ENCODE results near the gene FADS6.
A peak's percentile ranks its signal among the peaks of the same experiment; 100 is the strongest.

FADS6 gene

GRCh38 chr17:74851612-74852236 is 41.7 kb downstream of the FADS6 start:
- DNase-seq: no peak

- no peak for DNase-seq
These were observed 42.5 kb downstream of the FADS6 start for GRCh38 chr17:74850914-74851313.

DNA sequence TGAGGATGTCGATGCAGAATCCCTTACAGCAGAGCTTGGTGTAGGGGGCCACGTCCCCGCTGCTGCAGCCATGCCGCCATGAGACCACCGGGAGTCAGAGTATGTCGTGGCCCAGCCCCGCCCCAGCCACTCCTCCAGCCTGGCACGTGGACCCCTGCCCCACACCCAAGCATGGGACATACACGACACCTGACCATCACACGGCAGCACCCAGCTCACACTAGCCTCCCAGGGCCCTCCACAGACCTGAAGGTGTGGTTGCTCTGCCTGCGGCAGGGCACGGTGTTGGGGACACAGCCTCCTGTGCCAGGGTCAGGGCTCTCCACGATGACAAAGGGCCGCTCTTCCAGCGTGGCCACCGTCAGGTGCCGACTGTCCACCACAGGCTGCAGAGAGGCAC is 43.1 kb downstream of the FADS6 start:
- DNase-seq: no peak

DNA sequence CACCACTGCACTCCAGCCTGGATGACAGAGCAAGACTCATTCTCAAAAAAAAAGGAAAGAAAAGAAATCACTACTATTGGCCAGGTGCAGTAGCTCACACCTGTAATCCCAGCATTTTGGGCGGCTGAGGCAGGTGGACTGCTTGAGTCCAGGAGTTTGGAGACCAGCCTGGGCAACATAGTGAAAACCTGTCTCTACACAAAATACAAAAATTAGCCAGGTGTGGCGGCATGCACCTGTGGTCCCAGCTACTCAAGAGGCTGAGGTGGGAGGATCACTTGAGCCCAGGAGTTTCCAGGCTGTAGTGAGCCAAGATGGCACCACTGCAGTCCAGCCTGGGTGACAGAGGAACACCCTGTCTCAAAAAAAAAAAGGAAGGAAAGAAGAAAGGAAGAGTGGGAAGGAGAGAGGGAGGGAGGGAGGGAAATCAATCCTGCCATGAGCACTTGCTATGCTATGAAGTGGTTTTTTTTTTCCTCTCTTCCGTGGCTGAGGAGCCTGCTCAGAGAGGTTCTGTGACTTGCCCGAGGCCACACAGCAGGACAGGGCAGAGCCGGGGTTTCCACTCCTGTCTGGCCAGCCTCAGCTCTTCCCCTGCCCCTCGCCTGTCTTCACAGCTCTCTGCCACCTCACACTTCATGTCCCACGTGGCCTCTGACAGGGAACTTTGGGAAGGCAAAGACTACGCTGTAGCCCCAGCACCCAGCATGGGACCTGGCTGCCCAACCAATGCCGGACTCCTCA is 44.6 kb downstream of the FADS6 start:
- no peak for DNase-seq

DNA sequence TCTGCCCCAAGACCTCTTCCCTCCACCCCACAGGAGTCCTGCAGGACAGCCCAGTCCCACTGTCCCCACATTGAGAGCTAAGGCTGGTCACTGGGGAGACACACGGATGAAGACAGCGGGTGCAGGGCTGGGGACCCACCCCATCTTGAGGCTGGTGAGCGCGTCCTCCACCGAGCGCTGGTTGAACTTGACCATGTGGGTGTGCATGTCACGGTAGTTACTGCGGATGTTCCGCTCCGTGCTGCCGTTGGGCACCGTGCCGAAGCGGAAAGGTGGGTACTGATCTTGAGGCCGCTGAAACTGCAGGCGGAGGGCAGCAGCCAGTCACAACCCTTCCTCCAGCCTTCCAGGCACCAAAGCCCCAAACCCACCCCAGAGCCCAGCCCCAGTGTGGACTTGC is 46.8 kb downstream of the FADS6 start:
- DNase-seq: no peak

GRCh38 chr17:74843352-74843627 is 50.1 kb downstream of the FADS6 start:
- DNase-seq: no peak

- DNase-seq: peak; percentile 85
These were observed 50.7 kb downstream of the FADS6 start for GRCh38 chr17:74842599-74843351.

DNA sequence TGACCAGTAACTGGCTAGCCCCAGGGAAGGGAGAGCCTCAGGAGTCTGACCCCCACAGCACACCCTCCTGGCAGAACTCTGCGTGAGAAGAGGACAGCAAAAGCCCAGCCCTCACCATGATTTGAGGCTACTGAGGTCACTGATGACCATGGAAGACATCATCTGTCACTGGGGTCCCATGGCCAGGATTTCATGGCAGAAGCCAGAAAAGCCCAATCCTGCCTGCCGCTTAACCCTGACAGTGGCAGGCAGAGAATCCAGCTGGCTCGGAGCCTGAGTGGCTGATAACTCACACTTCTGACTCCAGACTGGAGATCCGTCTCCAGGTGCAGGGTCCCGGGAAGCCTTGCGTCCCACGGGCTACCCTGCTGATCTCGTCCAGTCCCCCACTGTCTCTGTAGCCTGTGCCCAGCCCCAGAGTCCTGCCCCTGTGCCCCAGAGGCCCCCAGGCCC is 51.3 kb downstream of the FADS6 start:
- DNase-seq: no peak

DNA sequence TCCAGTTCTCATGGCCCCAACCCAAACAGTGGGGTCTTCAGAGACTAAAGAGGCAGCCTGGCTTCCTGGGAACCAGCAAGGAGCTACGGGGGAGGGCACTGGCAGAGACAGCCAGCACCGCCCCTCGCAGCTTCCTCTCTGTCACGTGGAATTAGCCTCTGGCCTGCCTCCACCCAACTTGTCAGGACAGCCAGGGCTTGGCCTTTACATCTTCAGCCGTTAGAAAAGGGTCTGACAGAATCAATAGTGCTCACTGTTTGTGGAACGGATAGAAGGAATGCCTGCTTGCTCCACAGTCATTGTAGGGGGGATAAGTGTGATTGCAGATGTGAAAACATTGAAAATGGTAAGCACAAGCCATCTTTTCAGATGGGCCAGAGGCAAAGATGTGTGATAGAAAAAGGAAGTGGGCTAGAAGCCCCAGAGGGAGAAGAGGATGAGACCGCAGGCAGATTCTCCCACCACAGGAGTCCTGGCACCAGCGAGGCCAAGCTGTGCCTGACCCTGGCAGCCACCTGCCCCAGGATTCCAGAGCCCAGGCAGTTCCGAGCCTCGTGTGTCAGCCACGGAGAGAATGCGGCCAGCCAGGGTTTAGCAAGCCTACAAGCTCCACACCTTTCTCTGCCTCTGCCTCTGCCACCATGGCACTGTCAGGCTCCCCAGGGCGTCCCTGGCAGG is 52.3 kb downstream of the FADS6 start:
- peak; percentile 88 for DNase-seq

- DNase-seq: peak; percentile 73
These were observed 53.2 kb downstream of the FADS6 start for GRCh38 chr17:74839990-74840852.

- no peak for DNase-seq
These were observed 55.2 kb downstream of the FADS6 start for GRCh38 chr17:74838274-74838673.

DNA sequence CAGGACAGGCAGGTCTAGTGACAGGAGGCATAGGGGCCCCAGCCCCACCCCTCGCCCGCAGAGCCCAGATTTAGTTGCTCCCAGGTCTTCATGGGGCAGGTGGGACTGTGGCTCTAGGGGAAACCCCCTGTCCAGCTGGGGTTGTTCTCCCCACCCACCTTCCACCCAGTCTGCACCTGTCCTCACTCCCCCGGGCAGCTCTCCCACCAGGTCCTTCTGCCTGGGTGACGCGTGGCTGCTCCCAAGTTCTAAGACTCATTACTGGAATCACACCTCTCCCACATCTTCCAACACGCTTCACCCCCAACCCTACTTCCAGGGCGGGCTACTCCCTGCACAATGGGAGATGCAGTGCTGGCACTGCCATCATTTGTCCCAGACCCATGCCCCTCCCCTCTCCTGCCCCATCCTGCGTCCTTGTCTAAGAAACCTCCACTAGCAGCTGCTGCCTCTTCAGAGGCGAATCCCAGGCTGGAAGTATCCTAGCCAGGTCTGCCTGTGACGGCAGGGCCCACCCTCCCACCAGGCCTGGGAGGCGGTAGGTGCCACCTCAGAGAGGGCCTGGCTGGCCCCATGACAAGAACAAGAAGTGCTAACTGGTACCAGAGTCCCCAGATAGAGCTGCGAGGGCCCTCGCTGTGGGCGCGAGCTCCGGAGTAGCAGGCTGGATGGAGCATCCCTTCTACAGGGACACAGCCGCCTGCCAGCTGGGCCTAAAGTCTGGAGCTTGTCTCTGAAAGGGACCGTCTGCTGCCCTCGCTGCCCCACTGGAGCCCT is 56.6 kb downstream of the FADS6 start:
- DNase-seq: no peak

DNA sequence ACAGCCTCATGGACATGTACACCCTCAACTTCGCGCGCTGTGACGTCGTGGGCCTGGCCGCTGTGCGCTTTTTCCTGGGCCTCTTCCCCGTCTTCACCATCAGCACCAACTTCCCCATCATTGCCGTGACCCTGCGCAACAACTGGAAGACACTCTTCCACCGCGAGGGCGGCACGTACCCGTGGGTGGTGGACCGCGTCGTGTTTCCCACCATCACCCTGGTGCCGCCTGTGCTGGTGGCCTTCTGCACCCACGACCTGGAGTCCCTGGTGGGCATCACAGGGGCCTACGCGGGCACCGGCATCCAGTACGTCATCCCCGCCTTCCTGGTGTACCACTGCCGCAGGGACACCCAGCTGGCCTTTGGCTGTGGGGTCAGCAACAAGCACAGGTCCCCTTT is 57.2 kb downstream of the FADS6 start:
- no peak for DNase-seq

DNA sequence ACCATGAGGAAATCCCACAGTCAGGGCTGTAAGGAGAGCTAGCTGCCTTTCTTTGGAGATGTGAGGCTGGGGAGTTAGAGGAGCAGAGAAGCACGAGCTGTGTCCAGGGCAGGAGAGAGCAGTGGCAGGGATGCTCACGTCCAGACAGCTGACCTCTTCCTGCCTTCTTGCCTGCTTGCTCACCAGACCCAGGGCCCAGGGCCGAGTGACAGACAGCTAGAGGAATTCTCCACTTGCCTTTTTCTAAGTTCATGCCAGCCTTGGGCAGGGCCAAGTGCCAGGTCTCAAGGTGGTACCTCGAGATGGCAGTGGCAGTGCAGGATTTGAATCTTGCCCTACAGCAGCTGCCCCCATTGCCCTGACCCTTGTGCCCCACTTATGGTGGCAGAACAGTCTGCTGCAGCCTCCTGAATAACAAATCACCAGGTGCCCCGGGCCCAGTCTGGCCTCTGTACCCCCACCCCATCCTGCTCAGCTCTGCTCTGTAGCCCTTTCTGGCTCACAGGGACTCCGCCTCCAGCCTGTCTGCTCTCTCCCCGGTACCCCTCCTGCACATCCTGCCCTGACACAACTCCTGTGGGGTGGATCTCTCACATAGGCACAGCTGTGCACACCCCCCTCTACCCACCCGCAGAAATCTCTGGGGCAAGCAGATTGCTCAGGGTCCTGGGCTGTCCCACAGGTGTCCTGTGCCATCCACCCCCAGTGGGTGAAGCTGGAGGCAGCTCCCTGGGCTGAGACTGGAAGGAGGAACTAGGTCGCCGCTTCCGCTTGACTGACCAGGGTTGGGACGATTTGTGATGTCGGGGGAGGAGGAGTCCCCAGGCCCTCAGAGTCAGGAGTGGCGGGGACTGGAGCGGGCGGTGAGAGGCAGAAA is 59.7 kb downstream of the FADS6 start:
- DNase-seq: no peak

- DNase-seq: no peak
These were observed 61.0 kb downstream of the FADS6 start for GRCh38 chr17:74832421-74832820.

- no peak for DNase-seq
These were observed 61.8 kb downstream of the FADS6 start for GRCh38 chr17:74831444-74832146.

DNA sequence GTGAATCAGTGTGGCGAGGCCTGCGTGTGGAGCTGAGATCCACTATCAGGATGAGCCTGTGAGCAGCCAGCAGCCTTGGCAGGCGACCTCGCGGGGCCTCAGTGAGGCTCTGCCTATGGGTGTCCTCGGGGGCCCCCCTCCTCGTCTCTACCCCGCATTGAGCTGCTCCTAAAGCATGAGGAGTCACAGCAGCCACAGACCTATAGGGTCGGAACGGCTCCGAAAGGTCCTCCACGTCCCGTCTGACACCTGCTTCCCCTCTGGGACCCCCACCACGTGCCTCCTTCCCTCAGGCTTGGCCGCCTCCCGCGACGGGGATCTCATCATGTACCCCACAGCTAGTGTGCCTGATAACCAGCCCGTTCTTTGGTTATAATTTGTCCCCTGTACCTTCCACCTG is 62.6 kb downstream of the FADS6 start:
- no peak for DNase-seq

- no peak for DNase-seq
These were observed 65.6 kb downstream of the FADS6 start for GRCh38 chr17:74827800-74828199.
